Measurements from ENCODE around the gene RIBC1.
"Not testable (repeated sequence)": the region's sequence is repeated elsewhere in the genome, so short reads cannot be mapped to it uniquely, and the experiment has no call there.

RIBC1 gene

GRCh38 chrX:53422861-53423306, at the start of gene RIBC1:
RIBC1 (plus strand) TSS chrX:53422873; CDS start chrX:53426277, 3,404 bp downstream.
- no peak for DNase-seq (ENCODE audit: low read depth in 1 of 2, low spot score in 1 of 2)

- DNase-seq (ENCODE audit: low read depth in 1 of 2, low spot score in 1 of 2): no peak
Measured at GRCh38 chrX:53373307-53373706, 49.4 kb upstream of the RIBC1 start.

GRCh38 chrX:53374222-53374820, 48.4 kb upstream of the RIBC1 start:
- DNase-seq (ENCODE audit: low read depth in 1 of 2, low spot score in 1 of 2): no peak

- no peak for DNase-seq (ENCODE audit: low read depth in 1 of 2, low spot score in 1 of 2)
Measured at GRCh38 chrX:53374923-53375322, 47.8 kb upstream of the RIBC1 start.

- DNase-seq (ENCODE audit: low read depth in 1 of 2, low spot score in 1 of 2): no peak
Measured at GRCh38 chrX:53376888-53377287, 45.8 kb upstream of the RIBC1 start.

- no peak for DNase-seq (ENCODE audit: low read depth in 1 of 2, low spot score in 1 of 2)
Measured at GRCh38 chrX:53377464-53377863, 45.2 kb upstream of the RIBC1 start.

GRCh38 chrX:53379008-53379710, 43.5 kb upstream of the RIBC1 start:
- no peak for DNase-seq (ENCODE audit: low read depth in 1 of 2, low spot score in 1 of 2)

- no peak for DNase-seq (ENCODE audit: low read depth in 1 of 2, low spot score in 1 of 2)
Measured at GRCh38 chrX:53379747-53380146, 42.9 kb upstream of the RIBC1 start.

- DNase-seq (ENCODE audit: low read depth in 1 of 2, low spot score in 1 of 2): no peak
Measured at GRCh38 chrX:53383376-53384076, 39.1 kb upstream of the RIBC1 start.

GRCh38 chrX:53395605-53396298, 26.9 kb upstream of the RIBC1 start:
- no peak for DNase-seq (ENCODE audit: low read depth in 1 of 2, low spot score in 1 of 2)

GRCh38 chrX:53398216-53398615, 24.5 kb upstream of the RIBC1 start:
- DNase-seq (ENCODE audit: low read depth in 1 of 2, low spot score in 1 of 2): no peak

GRCh38 chrX:53403535-53403934, 19.1 kb upstream of the RIBC1 start:
- DNase-seq (ENCODE audit: low read depth in 1 of 2, low spot score in 1 of 2): no peak

GRCh38 chrX:53412446-53412845, 10.2 kb upstream of the RIBC1 start:
- no peak for DNase-seq (ENCODE audit: low read depth in 1 of 2, low spot score in 1 of 2)

- DNase-seq (ENCODE audit: low read depth in 1 of 2, low spot score in 1 of 2): not testable (repeated sequence)
Measured at GRCh38 chrX:53420351-53420750, 2.3 kb upstream of the RIBC1 start.

GRCh38 chrX:53421125-53421524, 1.5 kb upstream of the RIBC1 start:
- no peak for DNase-seq (ENCODE audit: low read depth in 1 of 2, low spot score in 1 of 2)

- DNase-seq (ENCODE audit: low read depth in 1 of 2, low spot score in 1 of 2): peak in 1 of 2 donors; percentile 19
Measured at GRCh38 chrX:53421772-53422085, 944 bp upstream of the RIBC1 start.

- peak; percentile 65 to 92 for DNase-seq (ENCODE audit: low read depth in 1 of 2, low spot score in 1 of 2)
Measured at GRCh38 chrX:53422086-53422860, 400 bp upstream of the RIBC1 start, which contains the start of gene SMC1A. SMC1A (minus strand) TSS chrX:53422654; CDS start chrX:53422600, 54 bp downstream.

- DNase-seq (ENCODE audit: low read depth in 1 of 2, low spot score in 1 of 2): no peak
Measured at GRCh38 chrX:53429755-53430154, 7.1 kb downstream of the RIBC1 start.

- no peak for DNase-seq (ENCODE audit: low read depth in 1 of 2, low spot score in 1 of 2)
Measured at GRCh38 chrX:53430231-53430630, 7.6 kb downstream of the RIBC1 start.

GRCh38 chrX:53433651-53434639, 11.3 kb downstream of the RIBC1 start, which contains the start of gene HSD17B10:
HSD17B10 (minus strand) TSS chrX:53434370; CDS start chrX:53434345, 25 bp downstream.
- peak; percentile 65 to 76 for DNase-seq (ENCODE audit: low read depth in 1 of 2, low spot score in 1 of 2)
